ENCODE measurements around the gene POLL. TPM values are rescaled to one million over a fixed set of nuclear protein-coding genes. Genes with fewer than 3 reads are reported as not detected.

Gene POLL
- total and polyA plus RNA-seq, 2 donors (not counting 1 experiment from before 2014, with no cell fraction given): 10.9 to 15.7 TPM

DNA sequence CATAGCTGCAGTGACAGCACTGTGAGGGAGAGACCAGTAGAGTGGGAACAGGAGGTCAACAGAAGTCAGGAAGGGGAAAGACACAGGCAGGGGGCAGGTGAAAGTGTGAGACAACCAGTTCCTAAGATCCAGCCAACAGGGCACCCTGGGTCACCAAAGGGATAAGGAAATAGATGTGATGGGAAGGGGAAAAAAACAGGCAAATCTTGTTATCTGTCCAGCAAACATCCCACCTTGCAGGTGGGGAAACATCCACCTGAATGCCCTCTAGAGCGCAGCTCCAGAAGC, 42.5 kb upstream of the POLL start:
- Histone ChIP-seq H4K20me1 (ENCODE audit: control insufficient read depth, extremely low read depth, insufficient read depth, low read length) (no peaks in the 10 kb centered on the region), H3K9me3 (ENCODE audit: control insufficient read depth, insufficient read depth, low read depth, low read length) (no peaks in the 10 kb centered on the region)
- no peak for DNase-seq (ENCODE audit: low read depth in 2 of 2)

DNA sequence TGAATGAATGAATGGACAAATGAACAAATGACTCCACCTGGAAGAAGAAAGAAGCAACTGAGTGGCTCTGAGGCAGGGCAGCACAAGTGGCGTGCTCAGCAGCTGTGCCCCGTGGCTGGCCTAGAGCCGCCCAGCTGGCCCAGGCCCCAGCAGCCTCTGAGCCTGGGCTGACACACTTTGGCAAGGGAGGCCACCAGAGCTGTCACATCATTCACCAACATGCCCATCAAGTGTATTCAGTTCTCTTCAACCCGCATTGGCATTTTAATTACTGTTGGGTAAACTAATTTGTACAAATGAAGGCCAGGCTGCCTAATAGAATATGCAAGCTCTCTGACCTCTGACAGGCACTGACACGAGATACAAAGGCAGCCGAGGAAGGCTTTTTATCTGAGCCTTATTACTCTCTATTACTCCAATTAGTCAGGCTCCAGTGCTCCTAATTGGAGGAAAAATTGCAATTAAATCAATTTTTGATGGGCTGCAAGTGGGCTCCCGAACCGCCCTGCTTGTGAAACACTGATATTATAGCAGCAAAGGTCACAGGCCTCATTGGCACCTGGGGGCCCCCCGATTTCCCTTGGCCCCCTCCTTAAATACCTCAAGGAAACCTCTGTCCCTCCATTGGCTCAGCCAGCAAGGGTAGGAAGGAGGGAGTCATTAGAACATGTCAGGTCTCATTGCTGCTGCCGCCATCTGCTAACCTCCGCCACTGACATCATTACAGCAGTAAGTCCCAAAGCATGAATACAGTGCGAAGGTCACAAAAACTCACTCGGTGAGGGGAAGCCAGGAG, 42.0 kb upstream of the POLL start:
- TF ChIP-seq, protein P1, sequence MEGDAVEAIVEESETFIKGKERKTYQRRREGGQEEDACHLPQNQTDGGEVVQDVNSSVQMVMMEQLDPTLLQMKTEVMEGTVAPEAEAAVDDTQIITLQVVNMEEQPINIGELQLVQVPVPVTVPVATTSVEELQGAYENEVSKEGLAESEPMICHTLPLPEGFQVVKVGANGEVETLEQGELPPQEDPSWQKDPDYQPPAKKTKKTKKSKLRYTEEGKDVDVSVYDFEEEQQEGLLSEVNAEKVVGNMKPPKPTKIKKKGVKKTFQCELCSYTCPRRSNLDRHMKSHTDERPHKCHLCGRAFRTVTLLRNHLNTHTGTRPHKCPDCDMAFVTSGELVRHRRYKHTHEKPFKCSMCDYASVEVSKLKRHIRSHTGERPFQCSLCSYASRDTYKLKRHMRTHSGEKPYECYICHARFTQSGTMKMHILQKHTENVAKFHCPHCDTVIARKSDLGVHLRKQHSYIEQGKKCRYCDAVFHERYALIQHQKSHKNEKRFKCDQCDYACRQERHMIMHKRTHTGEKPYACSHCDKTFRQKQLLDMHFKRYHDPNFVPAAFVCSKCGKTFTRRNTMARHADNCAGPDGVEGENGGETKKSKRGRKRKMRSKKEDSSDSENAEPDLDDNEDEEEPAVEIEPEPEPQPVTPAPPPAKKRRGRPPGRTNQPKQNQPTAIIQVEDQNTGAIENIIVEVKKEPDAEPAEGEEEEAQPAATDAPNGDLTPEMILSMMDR (conservative IDR thresholded peaks at IDR 0.05 in 1 of 2, IDR thresholded peaks at IDR 0.05 in 1 of 2; ENCODE audit: low read depth in 1 of 2, low read length in 2 of 2): no peak
- no peak for TF ChIP-seq EZH2 (IDR thresholded peaks at IDR 0.05; ENCODE audit: low read length, missing control alignments)
- DNase-seq (ENCODE audit: low read depth in 2 of 2): no peak
- Histone ChIP-seq H3K9ac (ENCODE audit: insufficient read depth, low read length) (no peak overlapping the region), H3K4me2 (ENCODE audit: extremely low read depth, insufficient read depth, low read length) (no peak overlapping the region), H3K9me3 (ENCODE audit: control insufficient read depth, insufficient read depth, low read depth, low read length) (no peaks in the 10 kb centered on the region), H3K36me3 (ENCODE audit: control insufficient read depth, insufficient read depth, low read length) (no peaks in the 10 kb centered on the region), H4K20me1 (ENCODE audit: control insufficient read depth, extremely low read depth, insufficient read depth, low read length) (no peaks in the 10 kb centered on the region), H2AFZ (ENCODE audit: low read length) (no peak overlapping the region), H3K27me3 (ENCODE audit: control insufficient read depth, insufficient read depth, low read length) (no peaks in the 10 kb centered on the region), H3K4me3 (replicated peaks in 1 of 4; ENCODE audit: control extremely low read depth in 1 of 4, insufficient read depth in 1 of 4, low read depth in 3 of 4, low read length in 4 of 4) (no peak overlapping the region), H3K27ac (ENCODE audit: insufficient read depth, low read length) (no peak overlapping the region), H3K4me1 (ENCODE audit: control insufficient read depth, extremely low read depth, insufficient read depth, low read length) (no peaks in the 10 kb centered on the region), H3K79me2 (ENCODE audit: control insufficient read depth, insufficient read depth, low read length) (no peaks in the 10 kb centered on the region)

More for the DNA sequence above, 42.5 kb upstream of the POLL start:
- H3K4me2 ChIP-seq (ENCODE audit: extremely low read depth, insufficient read depth, low read length): no peak overlapping the region
- no peaks in the 10 kb centered on the region for H3K27me3 ChIP-seq (ENCODE audit: control insufficient read depth, insufficient read depth, low read length)
- no peaks in the 10 kb centered on the region for H3K4me1 ChIP-seq (ENCODE audit: control insufficient read depth, extremely low read depth, insufficient read depth, low read length)
- no peak for TF ChIP-seq EZH2 (IDR thresholded peaks at IDR 0.05; ENCODE audit: low read length, missing control alignments)
- TF ChIP-seq, protein P1 (conservative IDR thresholded peaks at IDR 0.05 in 1 of 2, IDR thresholded peaks at IDR 0.05 in 1 of 2; ENCODE audit: low read depth in 1 of 2, low read length in 2 of 2): no peak
- no peak overlapping the region for H2AFZ ChIP-seq (ENCODE audit: low read length)
- no peak overlapping the region for H3K9ac ChIP-seq (ENCODE audit: insufficient read depth, low read length)
- no peaks in the 10 kb centered on the region for H3K36me3 ChIP-seq (ENCODE audit: control insufficient read depth, insufficient read depth, low read length)
- no peak overlapping the region for H3K27ac ChIP-seq (ENCODE audit: insufficient read depth, low read length)
- H3K4me3 ChIP-seq (replicated peaks in 1 of 4; ENCODE audit: control extremely low read depth in 1 of 4, insufficient read depth in 1 of 4, low read depth in 3 of 4, low read length in 4 of 4): no peak overlapping the region
- no peaks in the 10 kb centered on the region for H3K79me2 ChIP-seq (ENCODE audit: control insufficient read depth, insufficient read depth, low read length)

DNA sequence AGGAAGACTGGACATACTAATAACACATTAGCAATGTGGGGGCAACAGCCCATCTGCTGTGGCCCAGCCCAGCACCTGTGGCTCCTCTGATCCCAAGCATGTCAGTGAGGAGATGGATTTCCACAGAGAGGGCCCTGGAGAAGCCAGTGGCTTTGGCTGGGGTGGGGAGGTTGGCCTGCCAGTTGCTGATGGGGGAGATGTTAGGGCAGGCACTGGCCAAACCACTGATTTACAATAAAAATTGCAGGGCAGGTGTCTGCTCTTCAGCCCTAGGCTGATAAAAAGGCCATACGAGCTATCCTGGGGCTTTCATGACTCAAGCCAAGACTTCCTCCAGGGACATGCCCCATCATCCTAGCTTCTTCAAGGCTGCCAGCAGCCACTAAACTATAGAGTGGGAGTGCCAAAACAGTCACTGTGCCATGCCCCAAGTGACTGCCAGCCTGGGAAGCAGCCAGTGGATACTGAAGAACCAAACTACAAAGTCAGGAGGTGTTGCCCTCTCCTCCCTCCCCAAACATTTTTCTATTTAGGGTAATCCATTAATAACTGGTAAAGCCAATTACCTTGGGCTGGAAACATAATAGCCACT, 37.9 kb upstream of the POLL start:
- no peaks in the 10 kb centered on the region for H3K36me3 ChIP-seq (ENCODE audit: control insufficient read depth, insufficient read depth, low read length)
- TF ChIP-seq, protein P1 (conservative IDR thresholded peaks at IDR 0.05 in 1 of 2, IDR thresholded peaks at IDR 0.05 in 1 of 2; ENCODE audit: low read depth in 1 of 2, low read length in 2 of 2): no peak
- no peak for TF ChIP-seq EZH2 (IDR thresholded peaks at IDR 0.05; ENCODE audit: low read length, missing control alignments)
- no peak overlapping the region for H3K27ac ChIP-seq (ENCODE audit: insufficient read depth, low read length)
- no peaks in the 10 kb centered on the region for H4K20me1 ChIP-seq (ENCODE audit: control insufficient read depth, extremely low read depth, insufficient read depth, low read length)
- no peaks in the 10 kb centered on the region for H3K9me3 ChIP-seq (ENCODE audit: control insufficient read depth, insufficient read depth, low read depth, low read length)
- no peak overlapping the region for H3K4me2 ChIP-seq (ENCODE audit: extremely low read depth, insufficient read depth, low read length)
- H3K9ac ChIP-seq (ENCODE audit: insufficient read depth, low read length): no peak overlapping the region
- no peaks in the 10 kb centered on the region for H3K27me3 ChIP-seq (ENCODE audit: control insufficient read depth, insufficient read depth, low read length)
- no peaks in the 10 kb centered on the region for H3K4me1 ChIP-seq (ENCODE audit: control insufficient read depth, extremely low read depth, insufficient read depth, low read length)
- no peak overlapping the region for H3K4me3 ChIP-seq (replicated peaks in 1 of 4; ENCODE audit: control extremely low read depth in 1 of 4, insufficient read depth in 1 of 4, low read depth in 3 of 4, low read length in 4 of 4)
- H2AFZ ChIP-seq (ENCODE audit: low read length): no peak overlapping the region
- no peak for DNase-seq (ENCODE audit: low read depth in 2 of 2)
- no peaks in the 10 kb centered on the region for H3K79me2 ChIP-seq (ENCODE audit: control insufficient read depth, insufficient read depth, low read length)
